GM21390 (cell line): ENCODE measurements around the gene PPP1R12C.

Source experiments
- ATAC-seq: cut with Tn5 transposase; IDR thresholded peaks from one replicate; pipeline ENCODE4 v1.9.1; 2021; ENCODE audit not compliant: unreplicated experiment

The PPP1R12C gene

DNA sequence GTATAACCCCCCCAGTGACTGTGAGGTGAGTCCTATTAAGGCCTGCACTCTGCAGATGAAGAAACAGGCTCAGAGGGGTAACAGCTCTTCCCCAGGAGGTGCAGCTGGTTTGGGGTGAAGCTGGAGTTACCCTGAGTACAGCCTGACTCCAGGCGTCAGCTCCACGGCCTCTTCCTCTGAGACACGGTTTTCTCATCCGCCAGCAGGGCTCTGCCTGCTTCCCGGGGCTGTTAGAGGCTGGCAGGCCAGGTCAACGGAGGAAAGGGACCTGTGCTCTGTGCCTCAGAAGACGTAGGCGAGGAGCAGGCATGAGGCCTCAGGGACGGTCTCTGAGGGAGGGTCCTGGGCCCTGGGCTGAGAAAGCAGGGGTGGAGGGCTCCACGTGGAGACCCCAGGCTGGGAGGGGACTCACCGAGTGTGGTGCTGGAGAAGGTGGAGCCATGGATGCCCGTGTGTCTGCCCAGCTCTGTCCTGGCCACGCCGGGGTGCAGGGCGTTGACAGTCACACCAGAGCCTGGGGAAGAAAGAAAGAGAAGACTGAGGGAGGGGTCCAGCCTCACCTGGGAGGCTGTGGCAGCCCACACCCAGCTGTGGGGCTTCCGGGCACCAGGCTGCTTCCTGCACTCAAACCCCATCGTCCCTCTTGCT, 70.3 kb downstream of the PPP1R12C start:
- ATAC-seq = no peak

GRCh38 chr19:55044771-55045716, 72.4 kb downstream of the PPP1R12C start:
- no peak for ATAC-seq

GRCh38 chr19:55044286-55044685, 73.2 kb downstream of the PPP1R12C start:
- ATAC-seq = no peak

DNA sequence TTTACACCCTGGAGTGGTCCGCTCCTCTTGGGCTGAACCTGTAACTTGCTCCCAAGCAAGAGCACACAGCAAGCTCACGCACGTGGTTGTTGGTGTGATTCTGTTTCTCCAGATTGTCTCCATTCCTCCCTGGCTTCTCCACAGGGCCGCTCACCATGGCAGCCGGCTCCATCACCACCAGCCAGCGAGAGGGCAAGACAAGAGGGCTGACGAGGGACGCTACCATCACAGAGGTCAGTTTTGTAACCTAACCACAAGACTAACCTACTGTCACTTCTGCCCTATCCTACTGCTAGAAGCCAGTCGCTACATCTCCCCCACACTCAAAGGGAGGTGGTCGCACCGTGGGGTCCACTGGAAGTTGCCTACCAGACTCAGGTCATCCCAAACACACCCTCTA, 74.7 kb downstream of the PPP1R12C start:
- ATAC-seq = no peak

- ATAC-seq = no peak
Measured at GRCh38 chr19:55042344-55042678, 75.1 kb downstream of the PPP1R12C start.

DNA sequence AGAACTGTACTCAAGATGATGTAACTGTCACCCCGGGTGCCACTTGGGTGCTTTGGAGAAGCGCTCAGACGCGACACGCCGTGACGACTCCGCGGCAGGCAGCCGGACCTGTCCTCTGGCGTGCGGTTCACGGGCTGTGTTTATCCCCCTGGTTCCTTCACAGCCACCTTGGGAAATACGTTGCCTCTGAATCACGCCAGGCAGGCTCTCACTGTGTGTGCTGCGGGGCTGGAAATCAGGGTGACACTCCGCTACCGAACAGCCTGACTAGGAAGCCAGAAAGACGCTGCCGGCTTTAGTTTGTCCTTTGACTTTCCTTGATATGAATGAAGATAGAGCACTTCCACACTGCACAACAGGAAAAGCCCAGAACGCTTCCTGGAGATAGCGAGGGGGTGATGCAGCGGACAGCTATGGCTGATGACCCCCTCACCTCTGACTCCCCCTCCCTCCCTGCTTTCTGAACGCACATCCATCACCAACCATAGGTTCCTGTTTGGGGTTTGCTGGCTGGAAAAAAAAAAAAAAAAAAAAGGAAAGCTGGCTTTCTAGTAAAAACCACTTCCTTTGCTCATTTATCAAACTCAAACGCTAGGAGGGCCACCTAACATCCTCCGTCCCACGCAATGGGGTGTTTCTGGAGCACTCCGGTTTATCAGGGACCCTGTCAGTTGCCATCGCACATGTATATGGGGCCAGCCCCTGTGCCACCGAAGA, 75.7 kb downstream of the PPP1R12C start:
- ATAC-seq = no peak

- ATAC-seq = no peak
Measured at GRCh38 chr19:55041244-55041626, 76.2 kb downstream of the PPP1R12C start.
